Ishikawa (cell line): ENCODE results near the gene RNF186.

Source experiments
- CEBPB ChIP-seq: IDR thresholded peaks from 2 replicates; pipeline ENCODE4 v1.6.1; 2012
- EGR1 ChIP-seq: IDR thresholded peaks from 2 replicates; pipeline ENCODE4 v1.6.1; 2012
- EP300 ChIP-seq: IDR thresholded peaks from 2 replicates; pipeline ENCODE4 v1.6.1; 2012; ENCODE audit warnings: borderline replicate concordance
- FOXM1 ChIP-seq: IDR thresholded peaks from 2 replicates; pipeline ENCODE4 v1.6.1; 2012; ENCODE audit warnings: low read depth, borderline replicate concordance
- NFIC ChIP-seq: IDR thresholded peaks from 2 replicates; pipeline ENCODE4 v1.6.1; 2012
- TCF12 ChIP-seq: IDR thresholded peaks from 2 replicates; pipeline ENCODE4 v1.6.1; 2012; ENCODE audit warnings: low read depth
- ZBTB7A ChIP-seq: IDR thresholded peaks from 2 replicates; pipeline ENCODE4 v1.6.1; 2012; ENCODE audit warnings: low read depth
- TF ChIP-seq, protein P1 (sequence below): IDR thresholded peaks from 2 replicates; pipeline ENCODE4 v1.6.1; 2012

DNA sequence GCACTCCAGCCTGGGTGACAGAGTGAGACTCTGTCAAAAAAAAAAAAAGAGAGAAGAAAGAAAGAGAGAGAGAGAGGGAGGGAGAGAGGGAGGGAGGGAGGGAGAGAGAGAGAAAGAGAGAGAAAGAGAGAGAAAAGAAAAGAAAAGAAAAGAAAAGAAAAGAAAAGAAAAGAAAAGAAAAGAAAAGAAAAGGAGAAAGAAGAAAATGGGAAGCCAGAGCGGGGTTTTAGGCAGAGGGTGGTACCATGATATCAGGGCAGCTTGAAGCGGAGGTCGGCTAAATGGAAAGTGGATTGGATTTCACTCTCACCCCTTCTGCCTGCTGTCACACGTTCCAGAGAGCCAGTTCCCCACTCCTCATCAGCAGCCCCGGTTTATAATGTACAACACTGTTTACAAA lies 17.3 kb downstream of the RNF186 start:
- TF ChIP-seq CEBPB (no peak), ZBTB7A (no peak), EGR1 (no peak), NFIC (no peak), EP300 (no peak), TCF12 (no peak), FOXM1 (no peak)
- TF ChIP-seq, protein P1, sequence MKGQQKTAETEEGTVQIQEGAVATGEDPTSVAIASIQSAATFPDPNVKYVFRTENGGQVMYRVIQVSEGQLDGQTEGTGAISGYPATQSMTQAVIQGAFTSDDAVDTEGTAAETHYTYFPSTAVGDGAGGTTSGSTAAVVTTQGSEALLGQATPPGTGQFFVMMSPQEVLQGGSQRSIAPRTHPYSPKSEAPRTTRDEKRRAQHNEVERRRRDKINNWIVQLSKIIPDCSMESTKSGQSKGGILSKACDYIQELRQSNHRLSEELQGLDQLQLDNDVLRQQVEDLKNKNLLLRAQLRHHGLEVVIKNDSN, result no peak
